GM10266 (cell line): ENCODE results near the gene ULBP2.
"Not testable (repeated sequence)": the region's sequence is repeated elsewhere in the genome, so short reads cannot be mapped to it uniquely, and the experiment has no call there.

Experiments used
- DNase-seq: peaks from one replicate; pipeline ENCODE4 v3.0.0; 2012; ENCODE audit errors: extremely low spot score
- CTCF ChIP-seq: IDR thresholded peaks from 2 replicates; pipeline ENCODE4 v1.5.1; 2012; ENCODE audit warnings: mild to moderate bottlenecking, low read depth; ENCODE audit not compliant: control insufficient read depth, insufficient read depth; ENCODE audit errors: missing control alignments

The ULBP2 gene

GRCh38 chr6:149967591-149967990 is 25.8 kb downstream of the ULBP2 start:
- no peak for TF ChIP-seq CTCF
- DNase-seq: no peak

- not testable (repeated sequence) for DNase-seq
These were observed 26.2 kb downstream of the ULBP2 start for GRCh38 chr6:149967999-149968398.

GRCh38 chr6:149968909-149969308 is 27.1 kb downstream of the ULBP2 start:
- DNase-seq: not testable (repeated sequence)

- DNase-seq: no peak
- no peak for TF ChIP-seq CTCF
These were observed 27.8 kb downstream of the ULBP2 start for GRCh38 chr6:149969635-149970034.

- not testable (repeated sequence) for DNase-seq
These were observed 32.6 kb downstream of the ULBP2 start for GRCh38 chr6:149974394-149974793.

- TF ChIP-seq CTCF: no peak
- DNase-seq: no peak
These were observed 33.0 kb downstream of the ULBP2 start for GRCh38 chr6:149974825-149975224.

- no peak for DNase-seq
These were observed 33.6 kb downstream of the ULBP2 start for GRCh38 chr6:149975400-149975799.

GRCh38 chr6:149977221-149977620 is 35.4 kb downstream of the ULBP2 start:
- no peak for TF ChIP-seq CTCF
- no peak for DNase-seq

More at GRCh38 chr6:149975400-149975799, 33.6 kb downstream of the ULBP2 start:
- TF ChIP-seq CTCF: no peak

- DNase-seq: no peak
- no peak for TF ChIP-seq CTCF
These were observed 36.8 kb downstream of the ULBP2 start for GRCh38 chr6:149978610-149979009.
